H7 (cell line): ENCODE data around the gene USP54. TPM values are rescaled to one million over a fixed set of nuclear protein-coding genes. Genes with fewer than 3 reads are reported as not detected.

ENCODE experiments used
- total RNA-seq: library from RNA; depleted of rRNA; stranded (reverse); fragments of >200 nt; shearing (Covaris generic); gene quantifications from 2 replicates; pipeline ENCODE4 v1.2.3, GENCODE V29; 2014; rRNA removed

Gene USP54
- total RNA-seq, 1 experiment from 2014 or later, result 28.4 TPM

Other genes starting within 250 kb of the USP54 start
- gene CFAP70, start 232.5 kb downstream of the USP54 start, total RNA-seq, result 0.15 and 0.45 TPM in 2 replicates
- 94.1 and 97.7 TPM in 2 replicates for gene ANXA7, start 177.3 kb downstream of the USP54 start, total RNA-seq
- gene MSS51, start 157.8 kb downstream of the USP54 start, total RNA-seq, result 1.7 and 2.2 TPM in 2 replicates
- gene PPP3CB, start 95.3 kb downstream of the USP54 start, total RNA-seq, result 11.7 and 13.3 TPM in 2 replicates
- 2.0 and 2.8 TPM in 2 replicates for gene MYOZ1, start 50.1 kb upstream of the USP54 start, total RNA-seq
- 0.11 TPM in 1 of 2 replicates, not detected in the other for gene SYNPO2L, start 64.7 kb upstream of the USP54 start, total RNA-seq
- gene AGAP5, start 106.8 kb upstream of the USP54 start, total RNA-seq, result 4.4 and 6.0 TPM in 2 replicates
- gene SEC24C, start 153.0 kb upstream of the USP54 start, total RNA-seq, result 76.2 and 84.2 TPM in 2 replicates
- gene CHCHD1, start 190.7 kb upstream of the USP54 start, total RNA-seq, result 82.7 and 91.4 TPM in 2 replicates
- gene ZSWIM8, start 194.3 kb upstream of the USP54 start, total RNA-seq, result 21.8 and 59.8 TPM in 2 replicates
- 26.0 and 31.6 TPM in 2 replicates for gene NDST2, start 220.3 kb upstream of the USP54 start, total RNA-seq